H9 (cell line): ENCODE results near the gene NFYC. TPM values are rescaled to one million over a fixed set of nuclear protein-coding genes. Genes with fewer than 3 reads are reported as not detected.

Experiments
- DNase-seq: peaks from one replicate; pipeline ENCODE4 v3.0.0-alpha.2; 2017
- H2AFZ ChIP-seq: one replicate; pipeline ENCODE4 v1.6.1; 2013; ENCODE audit warnings: mild to moderate bottlenecking, low read length, control low read depth, moderate library complexity
- H2AK5ac ChIP-seq: 2 replicates; pipeline ENCODE4 v1.6.1; 2013; ENCODE audit warnings: low read length, control low read depth, mixed read lengths; ENCODE audit not compliant: insufficient read length
- H2BK120ac ChIP-seq: one replicate; pipeline ENCODE4 v1.6.1; 2013; ENCODE audit warnings: low read depth, mild to moderate bottlenecking, low read length, control low read depth, inconsistent platforms; ENCODE audit not compliant: poor library complexity, severe bottlenecking
- H2BK12ac ChIP-seq: 2 replicates; pipeline ENCODE4 v1.6.1; 2013; ENCODE audit warnings: low read length, control low read depth, mixed read lengths, low read depth; ENCODE audit not compliant: insufficient read length
- H2BK15ac ChIP-seq: 2 replicates; pipeline ENCODE4 v1.6.1; 2013; ENCODE audit warnings: low read depth, low read length, control low read depth
- H2BK20ac ChIP-seq: one replicate; pipeline ENCODE4 v1.6.1; 2013; ENCODE audit warnings: low read depth, mild to moderate bottlenecking, low read length, control low read depth, inconsistent platforms; ENCODE audit not compliant: poor library complexity, severe bottlenecking
- H2BK5ac ChIP-seq: 2 replicates; pipeline ENCODE4 v1.6.1; 2013; ENCODE audit warnings: low read length, control low read depth, mixed read lengths; ENCODE audit not compliant: insufficient read length
- H3K14ac ChIP-seq: 2 replicates; pipeline ENCODE4 v1.6.1; 2013; ENCODE audit warnings: low read length, control low read depth; ENCODE audit not compliant: insufficient read depth
- H3K18ac ChIP-seq: 2 replicates; pipeline ENCODE4 v1.6.1; 2013; ENCODE audit warnings: low read depth, mild to moderate bottlenecking, mixed read lengths, low read length, control low read depth; ENCODE audit not compliant: insufficient read length
- H3K23ac ChIP-seq: 2 replicates; pipeline ENCODE4 v1.6.1; 2013; ENCODE audit warnings: low read length, control low read depth, mixed read lengths, low read depth; ENCODE audit not compliant: insufficient read length
- H3K23me2 ChIP-seq: 2 replicates; pipeline ENCODE4 v1.6.1; 2013; ENCODE audit warnings: low read depth, mild to moderate bottlenecking, mixed read lengths, low read length, control low read depth; ENCODE audit not compliant: insufficient read length, poor library complexity, severe bottlenecking
- H3K27ac ChIP-seq: 2 replicates; pipeline ENCODE4 v1.5.1; 2013; ENCODE audit warnings: low read length, control low read depth, mixed read lengths, low read depth; ENCODE audit not compliant: insufficient read length
- H3K27me3 ChIP-seq: 2 replicates; pipeline ENCODE4 v1.6.1; 2013; ENCODE audit warnings: low read length, control low read depth, inconsistent platforms; ENCODE audit not compliant: insufficient read depth
- H3K4ac ChIP-seq: 2 replicates; pipeline ENCODE4 v1.6.1; 2013; ENCODE audit warnings: low read depth, mild to moderate bottlenecking, control low read depth, inconsistent platforms, low read length, moderate library complexity
- H3K4me1 ChIP-seq: 2 replicates; pipeline ENCODE4 v1.6.1; 2013; ENCODE audit warnings: low read length, control low read depth, inconsistent platforms; ENCODE audit not compliant: insufficient read depth
- H3K4me2 ChIP-seq: 2 replicates; pipeline ENCODE4 v1.6.1; 2013; ENCODE audit warnings: low read length, control low read depth, mixed read lengths; ENCODE audit not compliant: insufficient read length, insufficient read depth
- H3K56ac ChIP-seq: 2 replicates; pipeline ENCODE4 v1.6.1; 2013; ENCODE audit warnings: low read depth, mild to moderate bottlenecking, mixed read lengths, low read length, control low read depth; ENCODE audit not compliant: insufficient read length
- H3K79me1 ChIP-seq: 2 replicates; pipeline ENCODE4 v1.6.1; 2013; ENCODE audit warnings: low read depth, mild to moderate bottlenecking, moderate library complexity, low read length, control low read depth, inconsistent platforms; ENCODE audit not compliant: insufficient read depth, poor library complexity, severe bottlenecking
- H3K79me2 ChIP-seq: 2 replicates; pipeline ENCODE4 v1.6.1; 2013; ENCODE audit warnings: low read length, control low read depth, inconsistent platforms; ENCODE audit not compliant: insufficient read depth
- H3K9ac ChIP-seq: 2 replicates; pipeline ENCODE4 v1.6.1; 2013; ENCODE audit warnings: low read length, control low read depth, mixed read lengths; ENCODE audit not compliant: insufficient read length; ENCODE audit errors: extremely low read depth
- H3K9me3 ChIP-seq: one replicate; pipeline ENCODE4 v1.6.1; 2013; ENCODE audit warnings: low read depth, low read length, inconsistent platforms; ENCODE audit not compliant: control insufficient read depth
- H3T11ph ChIP-seq: one replicate; pipeline ENCODE4 v1.6.1; 2013; ENCODE audit warnings: mild to moderate bottlenecking, low read length, control low read depth, inconsistent platforms
- H4K20me1 ChIP-seq: one replicate; pipeline ENCODE4 v1.6.1; 2013; ENCODE audit not compliant: control insufficient read depth, insufficient read length, insufficient read depth
- H4K5ac ChIP-seq: 2 replicates; pipeline ENCODE4 v1.6.1; 2013; ENCODE audit warnings: low read depth, mild to moderate bottlenecking, mixed read lengths, low read length, control low read depth; ENCODE audit not compliant: insufficient read length
- H4K8ac ChIP-seq: replicated peaks from 2 replicates; pipeline ENCODE4 v1.6.1; 2013; ENCODE audit warnings: low read length, control low read depth, mixed read lengths, low read depth; ENCODE audit not compliant: insufficient read length
- H4K91ac ChIP-seq: 2 replicates; pipeline ENCODE4 v1.6.1; 2013; ENCODE audit warnings: low read depth, mild to moderate bottlenecking, moderate library complexity, mixed read lengths, low read length, control low read depth; ENCODE audit not compliant: insufficient read length
- H3K27ac Mint-ChIP-seq, 3 experiments: 2 replicates in 2 of 3; 3 replicates in 1 of 3; pipeline ENCODE4 v1.8.0; 2020 to 2021; ENCODE audit warnings: mixed read lengths in 3 of 3, mild to moderate bottlenecking in 1 of 3, moderate library complexity in 1 of 3
- H3K27me3 Mint-ChIP-seq: 2 replicates; pipeline ENCODE4 v1.8.0; 2021; ENCODE audit warnings: low read depth, mild to moderate bottlenecking, moderate library complexity, mixed read lengths
- H3K36me3 Mint-ChIP-seq, 3 experiments: 2 replicates in 2 of 3; 3 replicates in 1 of 3; pipeline ENCODE4 v1.8.0; 2020 to 2021; ENCODE audit warnings: low read depth in 3 of 3, mixed read lengths in 3 of 3; ENCODE audit not compliant: insufficient read depth in 1 of 3
- H3K4me1 Mint-ChIP-seq, 2 experiments: 2 replicates each; pipeline ENCODE4 v1.8.0; 2020; ENCODE audit warnings: mixed read lengths in 2 of 2
- H3K4me3 Mint-ChIP-seq, 2 experiments: 2 replicates in 1 of 2; 3 replicates in 1 of 2; pipeline ENCODE4 v1.8.0; 2020 to 2021; ENCODE audit warnings: mild to moderate bottlenecking in 2 of 2, mixed read lengths in 2 of 2, moderate library complexity in 1 of 2
- H3K9me3 Mint-ChIP-seq, 2 experiments: 2 replicates in 1 of 2; 3 replicates in 1 of 2; pipeline ENCODE4 v1.8.0; 2020; ENCODE audit warnings: mild to moderate bottlenecking in 2 of 2, mixed read lengths in 2 of 2, moderate library complexity in 1 of 2
- WGBS: extraction: QIAGEN DNeasy Blood & Tissue Kit; methylation state at CpG from one replicate; pipeline ENCODE4 v1.1.7; 2013; ENCODE audit warnings: missing lambda C conversion rate, low lambda C conversion rate, mixed read lengths; ENCODE audit not compliant: insufficient read length; ENCODE audit errors: extremely low coverage; 5-methylcytosine and 5-hydroxymethylcytosine counted together
- total RNA-seq: library from RNA; stranded (reverse); gene quantifications from 2 replicates; pipeline ENCODE4 v1.2.1, GENCODE V29; 2021
- TF ChIP-seq, protein P1 (sequence below): fragments of 200-600 bp; sonication (generic); conservative IDR thresholded peaks from 3 replicates; pipeline ENCODE4 v1.8.0; 2021; ENCODE audit warnings: antibody characterized with exemption, mild to moderate bottlenecking

The NFYC gene
- total RNA-seq, 1 experiment from 2014 or later: 54.7 TPM

DNA sequence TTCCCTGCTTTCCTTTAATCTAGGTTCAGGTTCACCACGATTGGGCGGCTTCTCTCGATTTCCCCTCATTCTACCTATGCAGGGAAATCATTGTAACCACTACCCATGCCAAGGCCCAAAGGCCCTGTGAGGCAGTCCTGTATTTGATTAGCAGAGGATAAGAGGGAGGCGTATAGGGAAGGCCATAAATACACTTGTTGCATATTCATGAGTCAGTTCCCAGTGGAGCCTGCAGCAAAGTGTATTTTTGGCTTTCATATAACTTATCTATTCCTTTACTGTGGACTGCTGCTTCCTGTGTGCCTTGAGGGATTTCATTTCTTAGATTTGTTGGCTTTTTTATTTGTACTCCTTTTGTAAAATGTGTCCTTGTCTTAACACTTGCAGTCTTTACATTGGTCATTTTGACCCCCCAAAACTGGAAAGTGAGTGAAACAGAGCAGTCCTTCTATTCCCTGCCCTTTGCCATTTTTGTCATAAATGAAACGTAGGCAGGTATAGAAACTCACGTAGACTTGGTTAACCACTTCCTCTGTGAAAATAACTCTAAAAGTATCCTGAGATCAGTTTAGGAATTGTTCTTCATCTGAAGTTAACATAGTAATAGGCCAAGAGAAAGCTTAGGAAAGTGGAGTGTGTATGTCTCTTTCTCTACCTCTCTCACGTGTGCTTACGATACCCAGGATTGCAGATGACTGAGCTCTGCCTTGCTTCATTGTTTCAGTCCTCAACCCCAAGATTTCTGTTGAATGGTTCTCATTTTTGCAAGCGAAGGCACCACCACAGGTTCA, 72.4 kb downstream of the NFYC start:
- Histone ChIP-seq H3K9me3 (no peaks in the 10 kb centered on the region), H3K4me2 (no peak overlapping the region), H2BK5ac (no peak overlapping the region), H3K14ac (no peak overlapping the region), H3K56ac (no peak overlapping the region), H2BK120ac (no peak overlapping the region), H2BK15ac (no peak overlapping the region), H4K20me1 (no peaks in the 10 kb centered on the region), H2BK20ac (no peak overlapping the region), H3K27me3 (no peaks in the 10 kb centered on the region), H3K23me2 (no peaks in the 10 kb centered on the region), H3K4ac (no peak overlapping the region), H4K91ac (no peak overlapping the region), H3K4me1 (no peaks in the 10 kb centered on the region), H2AK5ac (no peak overlapping the region), H3K9ac (no peak overlapping the region), H4K5ac (no peak overlapping the region), H2AFZ (no peak overlapping the region), H3K27ac (no peak overlapping the region), H3T11ph (no peak overlapping the region), H3K79me1 (no peaks in the 10 kb centered on the region), H3K79me2 (no peaks in the 10 kb centered on the region), H3K18ac (no peak overlapping the region), H4K8ac (no peak overlapping the region), H2BK12ac (no peak overlapping the region), H3K23ac (no peak overlapping the region)
- no peak overlapping the region for H3K27ac Mint-ChIP-seq
- no peak overlapping the region for H3K4me3 Mint-ChIP-seq
- no peaks in the 10 kb centered on the region for H3K27me3 Mint-ChIP-seq
- H3K9me3 Mint-ChIP-seq: no peaks in the 10 kb centered on the region
- no peaks in the 10 kb centered on the region for H3K4me1 Mint-ChIP-seq
- DNase-seq: no peak
- peaks cover 39 to 89% (median 69%) of the 10 kb centered on the region in 3 experiments; a peak in 6 of 7 replicates for H3K36me3 Mint-ChIP-seq
- TF ChIP-seq, protein P1, sequence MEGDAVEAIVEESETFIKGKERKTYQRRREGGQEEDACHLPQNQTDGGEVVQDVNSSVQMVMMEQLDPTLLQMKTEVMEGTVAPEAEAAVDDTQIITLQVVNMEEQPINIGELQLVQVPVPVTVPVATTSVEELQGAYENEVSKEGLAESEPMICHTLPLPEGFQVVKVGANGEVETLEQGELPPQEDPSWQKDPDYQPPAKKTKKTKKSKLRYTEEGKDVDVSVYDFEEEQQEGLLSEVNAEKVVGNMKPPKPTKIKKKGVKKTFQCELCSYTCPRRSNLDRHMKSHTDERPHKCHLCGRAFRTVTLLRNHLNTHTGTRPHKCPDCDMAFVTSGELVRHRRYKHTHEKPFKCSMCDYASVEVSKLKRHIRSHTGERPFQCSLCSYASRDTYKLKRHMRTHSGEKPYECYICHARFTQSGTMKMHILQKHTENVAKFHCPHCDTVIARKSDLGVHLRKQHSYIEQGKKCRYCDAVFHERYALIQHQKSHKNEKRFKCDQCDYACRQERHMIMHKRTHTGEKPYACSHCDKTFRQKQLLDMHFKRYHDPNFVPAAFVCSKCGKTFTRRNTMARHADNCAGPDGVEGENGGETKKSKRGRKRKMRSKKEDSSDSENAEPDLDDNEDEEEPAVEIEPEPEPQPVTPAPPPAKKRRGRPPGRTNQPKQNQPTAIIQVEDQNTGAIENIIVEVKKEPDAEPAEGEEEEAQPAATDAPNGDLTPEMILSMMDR: no peak
- WGBS: no CpG with 5 or more reads among the region's 9 CpGs
